GM18867 (cell line): Measurements from ENCODE around the gene PDYN.
"Not testable (repeated sequence)": the region's sequence is repeated elsewhere in the genome, so short reads cannot be mapped to it uniquely, and the experiment has no call there.

ENCODE experiments used
- ATAC-seq: cut with Tn5 transposase; IDR thresholded peaks from one replicate; pipeline ENCODE4 v1.9.1; 2021; ENCODE audit warnings: mild to moderate bottlenecking, moderate library complexity; ENCODE audit not compliant: unreplicated experiment

Gene PDYN

DNA sequence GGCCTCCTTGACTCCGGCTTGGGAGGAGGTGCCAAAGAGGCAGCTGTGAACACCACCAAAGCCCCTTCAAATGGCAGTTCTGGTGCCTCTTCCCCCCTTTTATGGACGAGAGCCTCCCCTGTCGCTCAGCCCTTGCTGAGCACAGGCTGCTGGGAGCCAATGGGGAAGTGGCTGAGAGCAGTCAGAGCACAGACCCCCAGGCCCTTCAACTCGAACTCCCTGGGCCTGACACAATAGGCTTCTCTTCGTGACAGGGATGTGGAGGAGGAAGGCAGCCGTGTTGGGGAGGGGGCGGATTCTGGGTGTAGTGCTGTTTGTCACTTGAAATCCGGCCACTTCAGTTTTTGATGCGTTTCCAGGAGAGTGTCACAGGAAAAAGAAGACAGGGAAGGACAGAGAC, at the start of gene PDYN:
Gene PDYN (minus strand): TSS at position 73 of the 400 bp plus-strand sequence. CDS start 10,974 bp downstream, outside the sequence.
- no peak for ATAC-seq

DNA sequence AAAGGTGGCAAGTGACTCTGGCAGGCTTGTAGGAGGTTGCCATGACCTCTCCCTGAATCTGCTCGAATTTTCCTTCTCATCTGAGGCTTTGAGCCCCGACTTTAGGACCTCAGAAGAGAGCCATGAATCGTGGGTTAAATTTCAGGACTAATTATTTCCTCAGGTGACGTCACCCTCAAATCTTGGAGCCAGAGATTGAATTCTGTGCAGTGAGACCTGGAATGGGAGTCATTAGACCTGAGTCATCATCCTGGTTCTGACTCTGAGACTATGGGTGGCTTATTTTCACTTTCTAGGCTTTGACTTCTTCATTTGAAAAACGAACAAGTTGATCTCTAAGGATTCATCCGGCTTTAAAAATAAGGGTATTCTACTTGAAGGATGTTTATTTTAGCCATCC, 48.5 kb upstream of the PDYN start:
- no peak for ATAC-seq

DNA sequence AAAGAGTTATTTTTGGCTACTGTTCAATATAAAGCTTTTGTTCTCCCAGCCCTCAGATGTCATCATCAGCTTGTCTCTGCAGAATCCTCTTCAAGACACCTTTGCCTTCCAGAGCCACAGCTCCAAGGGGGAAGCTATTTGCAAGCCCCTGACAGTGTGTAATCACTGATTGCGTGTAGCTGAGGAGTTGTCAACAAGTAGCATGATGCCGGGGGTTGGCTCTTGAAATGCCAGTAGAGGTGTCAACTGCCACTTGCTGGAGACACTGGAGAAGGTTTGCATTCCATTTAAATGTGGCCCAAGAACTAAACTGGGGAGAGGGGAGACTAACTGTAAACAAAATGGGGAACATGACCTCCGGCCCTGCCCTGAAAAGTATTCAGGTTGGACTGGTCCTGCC, 44.3 kb upstream of the PDYN start:
- no peak for ATAC-seq

DNA sequence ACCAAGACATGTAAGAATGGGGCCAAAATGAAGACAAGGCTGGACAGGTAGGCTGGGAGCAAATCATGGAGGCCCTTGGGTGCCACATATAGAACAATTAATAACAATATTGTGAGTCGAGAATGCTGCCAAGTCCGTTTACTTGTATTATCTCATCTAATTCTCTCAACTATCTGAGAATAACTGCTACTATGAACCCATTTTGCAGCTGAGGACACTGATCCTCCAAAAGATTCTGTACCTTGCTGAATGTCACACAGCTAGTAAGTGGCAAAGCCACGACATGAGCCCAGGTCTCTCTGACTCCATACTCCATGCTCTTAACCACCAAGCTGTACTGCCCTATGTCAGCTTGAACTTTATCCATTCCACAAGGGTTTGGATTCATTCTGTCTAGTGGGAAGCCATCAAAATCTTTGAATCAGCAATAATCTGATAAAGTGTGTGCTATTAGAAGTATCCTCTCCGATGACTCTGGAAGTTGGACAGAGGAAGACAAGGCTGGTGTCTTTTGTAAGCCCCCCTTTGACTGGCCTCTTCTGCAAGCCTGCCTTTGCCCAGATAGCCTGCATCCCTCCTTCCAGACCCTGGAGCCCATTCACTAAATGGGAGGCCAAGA, 43.5 kb upstream of the PDYN start:
- ATAC-seq: no peak

DNA sequence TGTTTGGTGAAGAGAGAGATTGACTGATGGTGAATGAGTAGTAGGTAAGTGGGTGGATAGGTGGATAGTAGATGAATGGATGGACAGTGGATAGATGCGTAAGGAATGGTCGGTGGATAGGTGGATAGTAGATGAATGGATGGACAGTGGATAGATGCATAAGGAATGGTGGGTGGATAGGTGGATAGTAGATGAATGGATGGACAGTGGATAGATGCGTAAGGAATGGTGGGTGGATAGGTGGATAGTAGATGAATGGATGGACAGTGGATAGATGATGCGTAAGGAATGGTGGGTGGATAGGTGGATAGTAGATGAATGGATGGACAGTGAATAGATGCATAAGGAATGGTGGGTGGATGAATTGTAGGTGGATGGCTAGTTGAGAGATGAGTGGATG, 42.5 kb upstream of the PDYN start:
- ATAC-seq: not testable (repeated sequence)

DNA sequence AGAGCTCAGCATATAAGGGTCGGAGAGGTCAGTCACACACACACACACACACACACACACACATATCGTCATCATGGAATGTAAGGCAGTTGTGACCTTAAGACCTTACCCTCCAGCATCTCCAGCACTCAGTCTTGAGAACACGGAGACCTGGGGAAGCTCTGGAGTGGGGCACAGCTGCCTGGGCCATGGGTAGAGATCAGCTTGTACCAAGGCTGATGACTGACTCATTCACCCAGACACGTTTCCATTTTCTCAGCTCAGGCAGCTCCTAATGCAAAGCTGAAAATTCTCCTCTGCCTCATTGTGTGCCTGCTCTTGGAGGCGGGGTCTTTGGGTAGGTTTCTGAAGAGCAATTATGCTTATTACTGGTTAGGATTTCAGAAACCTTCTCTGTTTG, 38.3 kb upstream of the PDYN start:
- no peak for ATAC-seq

DNA sequence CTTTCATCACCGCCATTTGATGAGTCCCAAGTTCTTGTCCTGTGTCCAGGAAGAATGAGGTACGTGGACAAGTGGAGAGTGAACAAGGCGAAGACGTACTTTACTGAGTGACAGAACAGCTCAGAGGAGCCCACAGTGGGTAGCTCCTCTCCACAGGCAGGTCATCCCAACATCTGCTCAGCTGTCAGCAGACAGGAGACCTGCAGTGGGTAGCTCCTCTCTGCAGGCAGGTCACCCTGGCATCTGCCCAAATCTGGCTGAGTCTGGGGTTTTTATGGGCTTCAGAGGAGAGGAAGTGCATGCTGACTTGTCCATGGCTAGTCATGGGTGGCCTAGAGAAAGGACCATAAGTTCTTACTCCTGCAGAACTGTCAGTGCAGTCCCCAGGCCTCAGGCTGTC, 32.7 kb upstream of the PDYN start:
- no peak for ATAC-seq

DNA sequence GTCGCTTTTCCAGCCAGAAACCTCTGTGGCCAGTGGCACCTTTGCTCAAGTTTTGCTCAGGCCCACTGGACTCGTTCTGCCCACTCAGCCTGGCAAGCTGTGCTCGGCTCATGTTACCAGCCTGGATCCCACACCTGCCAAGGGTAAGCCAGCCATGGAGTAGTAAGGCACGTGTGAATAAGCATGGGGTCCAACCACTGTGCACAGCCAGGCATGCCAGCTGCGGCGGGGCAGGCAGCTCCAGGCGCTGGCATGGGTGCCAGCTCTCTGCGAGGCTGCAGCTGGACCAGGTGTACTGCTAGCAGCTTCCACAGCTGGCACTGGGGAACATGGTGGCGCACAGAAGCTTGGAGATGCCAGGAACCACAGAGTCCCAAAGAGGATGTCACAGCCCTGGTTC, 32.1 kb upstream of the PDYN start:
- no peak for ATAC-seq

DNA sequence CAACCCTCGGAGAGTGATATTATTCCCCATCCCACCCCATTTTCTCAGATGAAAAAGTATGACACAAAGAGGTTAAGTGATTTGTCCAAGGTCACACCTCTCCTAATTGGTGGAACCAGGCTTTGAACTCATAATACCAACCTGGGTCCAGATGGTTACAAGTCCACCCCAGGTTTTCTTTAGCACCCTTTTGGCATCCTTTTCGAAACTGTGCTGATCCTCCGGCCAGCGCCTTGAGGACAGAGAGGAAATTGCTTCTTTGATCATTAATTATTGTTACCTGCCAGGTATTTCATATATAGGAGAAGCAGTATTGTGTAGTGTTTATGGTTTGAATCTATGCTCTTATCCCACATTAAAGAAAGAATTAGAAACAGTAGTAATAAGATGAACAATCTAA, 29.3 kb upstream of the PDYN start:
- ATAC-seq: no peak

DNA sequence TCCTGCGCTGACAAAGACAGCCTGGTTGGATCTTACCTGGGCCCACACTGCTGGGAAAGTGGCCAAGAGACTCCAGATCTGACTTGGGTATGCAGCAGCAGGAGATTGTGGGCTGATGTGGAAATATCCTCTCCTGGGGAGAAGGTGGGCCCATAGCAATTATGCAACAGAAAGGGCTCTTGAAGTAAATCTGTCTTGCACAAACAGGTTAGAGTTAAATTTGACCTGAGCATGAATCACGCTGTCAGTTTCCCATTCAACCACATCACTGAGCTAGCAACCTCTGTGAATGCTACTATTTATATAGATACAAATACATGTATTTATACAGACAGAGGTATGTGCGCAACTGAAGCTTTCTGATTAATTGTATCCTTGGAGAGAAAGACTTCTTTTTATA, 28.3 kb upstream of the PDYN start:
- ATAC-seq: no peak

DNA sequence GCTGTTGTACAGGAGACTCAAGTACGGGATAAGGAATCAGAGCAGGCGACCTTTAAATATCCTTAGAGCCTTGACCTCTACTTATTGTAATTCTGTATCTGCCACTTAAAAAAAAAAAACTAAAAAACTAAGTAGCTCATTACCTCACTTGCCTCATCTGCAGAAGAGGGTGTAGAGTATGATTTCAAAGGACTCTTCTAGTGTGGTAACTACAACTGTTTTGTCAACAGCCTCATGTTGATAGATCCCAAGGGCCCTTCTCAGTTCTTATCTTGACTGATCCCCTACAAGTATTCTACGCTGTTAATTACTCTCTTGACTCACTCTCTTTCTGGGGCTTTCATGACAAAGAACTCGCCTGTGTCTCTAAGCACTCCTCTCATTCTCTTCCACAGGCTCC, 16.7 kb upstream of the PDYN start:
- no peak for ATAC-seq

DNA sequence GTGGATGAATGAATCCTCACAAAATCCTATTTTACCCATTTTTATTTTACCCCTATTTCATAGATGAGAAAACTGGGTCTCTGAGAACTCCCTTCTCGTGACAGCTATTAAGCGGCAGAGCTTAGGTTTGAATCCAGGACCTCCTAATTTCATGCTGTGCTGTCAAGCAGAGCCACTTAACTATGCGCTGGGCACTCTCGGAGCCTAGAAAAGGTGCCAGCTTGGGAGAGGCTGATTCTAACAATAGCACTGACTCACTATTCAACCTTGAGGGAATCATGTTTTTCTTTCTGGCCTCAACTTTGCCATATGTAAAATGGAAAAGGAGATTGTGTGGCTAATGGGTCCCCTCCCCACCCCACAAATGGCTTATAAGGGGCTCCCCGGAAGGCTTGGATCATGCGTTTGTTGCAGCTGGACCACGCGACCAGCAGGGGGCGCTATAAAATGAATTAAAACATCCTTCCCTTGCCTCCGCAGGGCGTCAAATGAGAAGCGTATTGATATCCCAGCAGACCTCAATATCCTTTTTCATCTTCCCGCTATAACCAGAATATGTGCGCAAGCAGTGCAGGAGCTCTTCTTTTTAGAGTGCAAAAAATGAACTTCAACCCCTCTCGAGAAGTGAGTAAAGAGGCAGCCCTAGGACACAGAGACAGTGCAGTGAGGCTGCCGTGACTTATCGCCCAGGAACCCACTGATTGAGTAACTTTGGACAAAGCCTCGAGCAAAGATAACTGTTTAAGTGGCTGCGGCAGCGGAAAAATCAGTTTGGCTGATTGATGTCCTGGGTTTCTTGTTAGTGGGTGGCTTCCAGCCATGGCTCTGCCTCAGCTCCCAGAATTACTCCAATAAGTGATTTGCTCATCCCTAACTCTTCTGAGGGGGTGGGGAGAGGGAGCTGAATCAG, 12.8 kb upstream of the PDYN start:
- no peak for ATAC-seq

DNA sequence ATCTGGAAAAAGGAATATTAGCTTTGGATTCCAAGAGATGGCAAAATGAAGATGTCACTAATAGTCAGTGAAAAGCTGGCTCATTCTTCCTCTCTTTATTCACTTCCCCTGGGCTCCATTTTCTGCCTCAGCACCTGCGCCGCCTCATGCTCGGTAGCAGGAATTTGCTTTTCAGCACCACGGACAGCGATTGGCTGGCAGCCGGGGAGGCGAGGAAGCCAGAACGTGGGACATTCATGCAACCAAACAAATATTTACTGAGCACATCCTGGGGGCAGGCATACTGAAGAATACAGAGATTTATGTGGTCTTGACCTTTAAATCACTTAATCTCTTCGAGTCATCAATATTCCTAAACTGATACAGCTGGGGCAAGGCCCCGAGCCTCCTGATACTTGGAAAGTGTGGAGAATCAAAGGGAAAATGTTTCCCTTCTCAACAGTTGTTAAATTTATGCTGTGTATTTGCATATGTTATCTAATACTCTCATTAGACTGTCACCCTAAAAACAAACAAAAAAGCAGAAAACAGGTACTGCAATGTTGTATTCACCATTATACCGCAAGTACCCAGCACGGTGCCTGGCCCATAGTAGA, 12.1 kb upstream of the PDYN start:
- ATAC-seq: no peak

DNA sequence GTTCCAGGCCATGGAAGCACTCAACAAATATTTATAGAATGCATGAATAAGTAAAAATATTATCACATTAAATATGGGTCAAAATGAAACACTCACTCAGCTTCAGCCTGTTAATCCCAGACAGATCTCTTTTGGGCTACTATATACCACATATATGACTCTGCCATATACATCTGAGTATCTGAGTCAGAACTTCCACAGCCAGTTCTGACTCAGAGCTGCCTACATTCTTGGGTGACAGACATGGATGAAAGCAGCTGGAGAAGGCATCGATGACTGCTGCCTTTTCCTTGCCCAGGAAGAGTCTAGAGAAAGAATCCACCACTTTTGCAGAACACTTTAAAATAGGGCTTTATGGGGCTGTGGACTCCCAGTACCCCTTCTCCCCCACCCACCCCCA, 11.5 kb upstream of the PDYN start:
- no peak for ATAC-seq

DNA sequence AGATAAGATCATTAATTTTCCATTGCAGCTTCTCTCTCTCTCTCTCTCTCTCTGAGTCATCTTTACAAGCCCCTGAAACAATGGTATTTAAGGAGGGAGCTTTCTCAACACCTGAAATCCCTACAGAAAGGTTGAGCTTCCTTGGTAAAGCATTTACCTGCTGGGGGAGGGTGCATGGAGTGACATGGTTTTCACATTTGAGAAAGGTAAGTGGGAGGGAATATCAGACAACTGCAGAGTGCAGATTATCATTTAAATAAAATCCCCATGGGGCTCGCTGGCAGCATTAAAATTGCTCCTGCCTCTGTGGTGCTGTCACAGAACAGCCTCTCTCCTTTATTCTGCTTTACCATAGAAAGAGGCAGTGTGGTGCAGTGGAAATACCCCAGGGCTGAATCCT, 10.3 kb upstream of the PDYN start:
- ATAC-seq: no peak

DNA sequence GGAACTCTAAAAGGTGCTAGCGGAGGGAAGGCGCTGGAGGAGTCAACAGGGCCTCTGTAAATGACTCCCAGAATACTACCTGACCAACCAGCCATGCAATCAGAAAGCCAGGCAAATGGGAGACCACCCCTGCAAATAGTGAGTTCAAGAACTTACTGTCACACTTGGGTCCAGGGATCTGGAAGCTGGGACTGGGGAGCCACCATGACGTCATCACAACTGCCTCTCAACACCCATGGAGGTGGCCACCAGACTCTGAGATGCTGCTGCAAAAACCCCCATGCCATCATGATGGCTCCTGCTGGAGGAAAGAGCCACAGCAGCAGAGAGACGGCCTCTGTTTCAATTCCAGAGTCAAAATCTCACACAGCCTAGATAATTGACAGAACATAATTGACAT, 8.5 kb upstream of the PDYN start:
- ATAC-seq: no peak

DNA sequence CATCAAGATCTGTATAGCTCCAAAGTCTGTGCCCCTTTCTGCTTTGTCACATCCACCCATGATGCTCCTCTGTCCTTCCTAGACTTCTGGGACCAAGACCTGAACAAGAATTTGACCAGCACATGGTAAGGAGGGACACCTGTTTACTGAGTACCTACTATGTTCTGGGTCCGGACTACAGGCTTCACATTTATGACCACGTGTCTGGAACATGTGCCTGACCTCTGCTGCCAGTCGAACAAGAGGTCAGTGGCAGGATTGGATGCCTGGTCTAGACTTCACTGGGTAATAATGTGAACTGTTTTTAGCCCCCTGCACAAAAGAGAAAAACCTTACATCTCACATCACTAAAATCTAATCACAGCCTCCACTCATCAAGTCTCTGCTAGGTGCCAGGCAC, 7.3 kb upstream of the PDYN start:
- no peak for ATAC-seq

DNA sequence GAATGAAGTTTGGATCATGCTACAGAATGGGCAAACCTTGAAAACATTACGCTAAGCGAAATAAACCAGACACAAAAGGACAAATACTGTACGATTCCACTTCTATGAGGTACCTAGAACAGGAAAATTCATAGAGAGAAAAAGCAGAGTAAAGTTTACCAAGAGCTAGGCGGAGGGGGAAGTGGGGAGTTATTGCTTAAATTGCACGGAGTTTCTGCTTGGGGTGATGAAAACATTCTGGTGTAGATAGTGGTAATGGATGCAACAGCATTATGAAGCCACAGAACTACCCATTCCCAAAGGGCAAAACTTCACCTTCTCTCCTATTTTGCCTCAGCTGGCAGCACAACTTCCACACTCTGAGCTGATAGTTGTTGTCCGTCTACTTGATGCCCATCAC, 6.4 kb upstream of the PDYN start:
- ATAC-seq: no peak

DNA sequence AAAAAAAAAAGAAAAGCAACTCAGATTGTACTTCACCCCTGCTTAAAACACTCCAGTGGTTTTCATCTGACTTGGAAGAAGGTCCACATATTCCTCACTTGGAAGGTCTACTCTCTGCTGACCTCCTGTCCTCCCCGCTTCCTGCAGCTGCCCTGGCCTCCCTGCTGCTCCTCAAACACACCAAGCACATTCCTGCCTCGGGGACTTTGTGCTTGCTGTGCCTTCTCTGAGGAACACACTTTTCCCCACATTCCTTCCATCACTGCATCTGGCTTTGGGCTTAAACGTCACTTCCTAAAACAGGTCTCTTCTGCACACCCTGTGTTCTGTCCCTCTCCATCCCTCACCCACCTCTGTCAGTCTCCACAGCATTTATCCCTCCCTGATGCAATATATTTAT, 4.9 kb upstream of the PDYN start:
- ATAC-seq: no peak

DNA sequence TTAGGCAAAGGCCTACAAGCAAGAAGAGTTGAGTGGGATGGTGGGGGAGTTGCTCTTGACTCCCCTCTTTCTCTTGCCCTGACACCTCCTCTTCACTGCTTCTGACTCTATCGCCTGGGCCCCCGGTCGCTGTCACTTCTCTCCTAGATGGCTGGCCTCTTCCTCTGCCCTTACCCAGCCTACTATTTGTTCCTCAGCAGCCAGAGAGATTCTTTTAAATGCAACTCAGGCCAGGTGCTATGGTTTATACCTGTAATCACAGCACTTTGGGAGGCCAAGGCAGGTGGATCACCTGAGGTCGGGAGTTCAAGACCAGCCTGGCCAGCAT, 4.3 kb upstream of the PDYN start:
- ATAC-seq: no peak

DNA sequence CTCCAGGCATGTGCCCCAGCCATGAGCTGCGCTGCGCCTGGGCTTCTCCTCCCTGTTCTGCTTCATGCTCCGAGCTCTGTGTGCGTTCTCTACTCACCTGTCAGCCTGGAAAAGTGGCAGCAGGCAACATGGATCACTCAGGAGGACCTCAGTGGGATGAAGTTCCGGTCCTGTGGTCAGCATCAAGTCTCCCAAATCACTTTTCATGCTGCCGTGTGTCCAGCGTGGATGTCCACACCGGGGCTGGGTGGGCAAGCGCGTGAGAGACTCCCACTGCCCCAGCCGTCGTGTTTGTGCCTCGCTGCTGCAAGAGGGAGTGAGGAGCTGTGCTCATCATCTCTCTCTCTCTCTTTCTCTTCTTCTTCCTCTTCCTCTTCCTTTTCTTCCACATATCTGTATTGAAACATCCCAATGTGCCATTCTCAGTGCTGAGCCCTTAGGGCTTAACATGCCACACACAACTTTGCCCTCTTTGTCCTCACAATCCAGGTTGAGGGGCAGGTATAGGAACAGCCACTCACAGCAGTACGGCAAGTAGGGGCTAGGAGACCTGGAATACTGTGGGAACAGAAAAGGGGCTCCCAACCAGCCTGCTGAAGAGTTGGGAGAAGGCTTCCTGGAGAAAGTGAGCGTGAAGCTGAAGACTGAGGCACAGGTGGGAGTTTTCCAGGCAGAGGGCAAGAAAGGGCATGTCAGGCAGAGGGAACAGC, 3.8 kb upstream of the PDYN start:
- ATAC-seq: no peak
